LoVo (cell line): Measurements from ENCODE around the gene ATOSB.

ENCODE experiments used
- DNase-seq: peaks from one replicate; pipeline ENCODE4 v3.0.0-alpha.2; 2016; ENCODE audit warnings: low spot score

The ATOSB gene

GRCh38 chr9:35054185-35054835 lies 61.4 kb downstream of the ATOSB start:
- DNase-seq, result no peak
